GM19463 (cell line): Measurements from ENCODE around the gene PCGF3.
A peak's percentile ranks its signal among the peaks of the same experiment; 100 is the strongest.
"Not testable (repeated sequence)": the region's sequence is repeated elsewhere in the genome, so short reads cannot be mapped to it uniquely, and the experiment has no call there.

ENCODE experiments used
- ATAC-seq: cut with Tn5 transposase; IDR thresholded peaks from one replicate; pipeline ENCODE4 v1.9.1; 2021; ENCODE audit warnings: mild to moderate bottlenecking, moderate library complexity; ENCODE audit not compliant: unreplicated experiment

The PCGF3 gene

GRCh38 chr4:667545-667925, 38.1 kb upstream of the PCGF3 start:
- ATAC-seq = no peak

- ATAC-seq = not testable (repeated sequence)
Observed at GRCh38 chr4:668219-668618, 37.4 kb upstream of the PCGF3 start.

- ATAC-seq = not testable (repeated sequence)
Observed at GRCh38 chr4:669806-670559, 35.6 kb upstream of the PCGF3 start.

- ATAC-seq = no peak
Observed at GRCh38 chr4:671769-672168, 33.9 kb upstream of the PCGF3 start.

- no peak for ATAC-seq
Observed at GRCh38 chr4:673349-674091, 32.1 kb upstream of the PCGF3 start.

- ATAC-seq = peak; percentile 74
Observed at GRCh38 chr4:674172-675035, 31.2 kb upstream of the PCGF3 start, which contains the start of the genes ATP5ME and MYL5. Gene ATP5ME (minus strand): TSS chr4:674276. CDS start chr4:674247, 29 bp downstream. Gene MYL5 (plus strand): TSS chr4:674542. CDS start chr4:678027, 3,485 bp downstream.

GRCh38 chr4:675036-675882, 30.4 kb upstream of the PCGF3 start:
- no peak for ATAC-seq

- peak; percentile 40 for ATAC-seq
Observed at GRCh38 chr4:675980-676870, 29.4 kb upstream of the PCGF3 start.

- no peak for ATAC-seq
Observed at GRCh38 chr4:676871-677235, 28.8 kb upstream of the PCGF3 start.

- no peak for ATAC-seq
Observed at GRCh38 chr4:677431-678293, 28.0 kb upstream of the PCGF3 start.

GRCh38 chr4:678331-679103, 27.1 kb upstream of the PCGF3 start:
- no peak for ATAC-seq

GRCh38 chr4:679104-679481, 26.5 kb upstream of the PCGF3 start:
- no peak for ATAC-seq

GRCh38 chr4:679629-680028, 26.0 kb upstream of the PCGF3 start:
- ATAC-seq = no peak

- ATAC-seq = no peak
Observed at GRCh38 chr4:680091-680490, 25.5 kb upstream of the PCGF3 start.

GRCh38 chr4:680551-680927, 25.1 kb upstream of the PCGF3 start:
- ATAC-seq = no peak

- no peak for ATAC-seq
Observed at GRCh38 chr4:680928-681645, 24.5 kb upstream of the PCGF3 start.
